GM12875 (cell line): Measurements from ENCODE around the gene FOS.
A peak's percentile ranks its signal among the peaks of the same experiment; 100 is the strongest.

Experiments used
- H3K4me3 ChIP-seq: one replicate; pipeline ENCODE4 v1.5.1; 2011; ENCODE audit warnings: low read depth, low read length, control low read depth
- TF ChIP-seq, protein P1 (sequence below): IDR thresholded peaks from 2 replicates; pipeline ENCODE4 v1.5.1; 2011; ENCODE audit warnings: low read depth, mild to moderate bottlenecking, control low read depth, inconsistent platforms, low read length, moderate library complexity, borderline replicate concordance; ENCODE audit not compliant: insufficient read depth

Gene FOS

DNA sequence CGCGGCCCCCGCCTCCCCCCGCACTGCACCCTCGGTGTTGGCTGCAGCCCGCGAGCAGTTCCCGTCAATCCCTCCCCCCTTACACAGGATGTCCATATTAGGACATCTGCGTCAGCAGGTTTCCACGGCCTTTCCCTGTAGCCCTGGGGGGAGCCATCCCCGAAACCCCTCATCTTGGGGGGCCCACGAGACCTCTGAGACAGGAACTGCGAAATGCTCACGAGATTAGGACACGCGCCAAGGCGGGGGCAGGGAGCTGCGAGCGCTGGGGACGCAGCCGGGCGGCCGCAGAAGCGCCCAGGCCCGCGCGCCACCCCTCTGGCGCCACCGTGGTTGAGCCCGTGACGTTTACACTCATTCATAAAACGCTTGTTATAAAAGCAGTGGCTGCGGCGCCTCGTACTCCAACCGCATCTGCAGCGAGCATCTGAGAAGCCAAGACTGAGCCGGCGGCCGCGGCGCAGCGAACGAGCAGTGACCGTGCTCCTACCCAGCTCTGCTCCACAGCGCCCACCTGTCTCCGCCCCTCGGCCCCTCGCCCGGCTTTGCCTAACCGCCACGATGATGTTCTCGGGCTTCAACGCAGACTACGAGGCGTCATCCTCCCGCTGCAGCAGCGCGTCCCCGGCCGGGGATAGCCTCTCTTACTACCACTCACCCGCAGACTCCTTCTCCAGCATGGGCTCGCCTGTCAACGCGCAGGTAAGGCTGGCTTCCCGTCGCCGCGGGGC lies at the start of gene FOS:
Gene FOS (plus strand): TSS at position 407 of the 731 bp plus-strand sequence. CDS start 155 bp downstream, at position 562.
- TF ChIP-seq, protein P1, sequence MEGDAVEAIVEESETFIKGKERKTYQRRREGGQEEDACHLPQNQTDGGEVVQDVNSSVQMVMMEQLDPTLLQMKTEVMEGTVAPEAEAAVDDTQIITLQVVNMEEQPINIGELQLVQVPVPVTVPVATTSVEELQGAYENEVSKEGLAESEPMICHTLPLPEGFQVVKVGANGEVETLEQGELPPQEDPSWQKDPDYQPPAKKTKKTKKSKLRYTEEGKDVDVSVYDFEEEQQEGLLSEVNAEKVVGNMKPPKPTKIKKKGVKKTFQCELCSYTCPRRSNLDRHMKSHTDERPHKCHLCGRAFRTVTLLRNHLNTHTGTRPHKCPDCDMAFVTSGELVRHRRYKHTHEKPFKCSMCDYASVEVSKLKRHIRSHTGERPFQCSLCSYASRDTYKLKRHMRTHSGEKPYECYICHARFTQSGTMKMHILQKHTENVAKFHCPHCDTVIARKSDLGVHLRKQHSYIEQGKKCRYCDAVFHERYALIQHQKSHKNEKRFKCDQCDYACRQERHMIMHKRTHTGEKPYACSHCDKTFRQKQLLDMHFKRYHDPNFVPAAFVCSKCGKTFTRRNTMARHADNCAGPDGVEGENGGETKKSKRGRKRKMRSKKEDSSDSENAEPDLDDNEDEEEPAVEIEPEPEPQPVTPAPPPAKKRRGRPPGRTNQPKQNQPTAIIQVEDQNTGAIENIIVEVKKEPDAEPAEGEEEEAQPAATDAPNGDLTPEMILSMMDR: no peak

GRCh38 chr14:75229661-75230139 lies 48.9 kb upstream of the FOS start:
- no peak overlapping the region for H3K4me3 ChIP-seq
- TF ChIP-seq, protein P1: no peak

More for the DNA sequence above, at the start of gene FOS:
- H3K4me3 ChIP-seq: peak within 1 kb of the TSS; percentile 56

GRCh38 chr14:75230140-75230792 lies 48.4 kb upstream of the FOS start:
- H3K4me3 ChIP-seq: no peak overlapping the region
- TF ChIP-seq, protein P1: 0 out of 2 replicates have a peak, but pooled peaks have one; percentile 7

DNA sequence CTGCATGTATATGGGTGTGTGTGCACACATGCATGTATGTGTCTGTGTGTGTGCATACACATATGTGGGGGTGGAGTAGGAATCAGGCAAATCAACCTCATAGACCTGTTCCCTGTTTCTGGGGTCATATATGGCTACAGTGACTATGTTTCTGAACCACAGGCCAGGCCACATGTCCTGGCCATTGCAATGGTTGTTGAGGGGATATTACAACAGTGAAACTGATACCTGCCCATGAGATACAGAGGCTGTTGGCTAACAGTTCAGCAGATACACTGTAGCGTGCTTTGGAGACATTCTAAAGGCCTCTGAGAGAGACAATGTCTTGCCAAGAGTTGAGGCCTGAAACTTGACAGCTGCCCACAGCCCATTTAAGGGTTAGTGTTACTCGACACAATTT lies 47.3 kb upstream of the FOS start:
- TF ChIP-seq, protein P1: no peak
- no peak overlapping the region for H3K4me3 ChIP-seq

GRCh38 chr14:75232191-75232590 lies 46.4 kb upstream of the FOS start:
- TF ChIP-seq, protein P1: no peak
- no peak overlapping the region for H3K4me3 ChIP-seq

- H3K4me3 ChIP-seq: no peak overlapping the region
Measured at GRCh38 chr14:75232597-75232996, 46.0 kb upstream of the FOS start.

More at GRCh38 chr14:75232597-75232996, 46.0 kb upstream of the FOS start:
- TF ChIP-seq, protein P1: no peak
